HEK293T (cell line): ENCODE results near the gene C6orf120.

Experiments
- CTCF ChIA-PET: fragments of 350-600 bp; formaldehyde crosslinking; extraction: SDS; loops from one replicate; lab custom pipeline; 2021; ENCODE audit warnings: antibody characterized with exemption, inconsistent platforms; lab: Yijun Ruan, JAX
- POLR2A ChIA-PET: fragments of 350-600 bp; formaldehyde crosslinking; extraction: SDS; loops from one replicate; lab custom pipeline; 2020; ENCODE audit warnings: antibody characterized with exemption, inconsistent platforms; lab: Yijun Ruan, JAX
- DNase-seq: peaks from one replicate; pipeline ENCODE4 v3.0.0; 2012; ENCODE audit warnings: mixed read lengths; ENCODE audit errors: extremely low spot score
- ARNT ChIP-seq: fragments of 450-650 bp; IDR thresholded peaks from 2 replicates; pipeline ENCODE4 v1.6.1; 2017; ENCODE audit warnings: mild to moderate bottlenecking
- BHLHE40 ChIP-seq: fragments of 450-650 bp; IDR thresholded peaks from 2 replicates; pipeline ENCODE4 v1.6.1; 2016; ENCODE audit warnings: mild to moderate bottlenecking, moderate library complexity, borderline replicate concordance
- CTBP1 ChIP-seq: fragments of 450-650 bp; IDR thresholded peaks from 2 replicates; pipeline ENCODE4 v1.6.1; 2016; ENCODE audit warnings: borderline replicate concordance
- ELF4 ChIP-seq: fragments of 450-650 bp; IDR thresholded peaks from 2 replicates; pipeline ENCODE4 v1.6.1; 2017; ENCODE audit warnings: antibody characterized with exemption
- FOXA1 ChIP-seq: fragments of 450-650 bp; IDR thresholded peaks from 2 replicates; pipeline ENCODE4 v1.6.1; 2016; ENCODE audit warnings: mild to moderate bottlenecking
- FOXK2 ChIP-seq: fragments of 450-650 bp; IDR thresholded peaks from 2 replicates; pipeline ENCODE4 v1.6.1; 2016; ENCODE audit warnings: mild to moderate bottlenecking
- FOXM1 ChIP-seq: fragments of 450-650 bp; IDR thresholded peaks from 2 replicates; pipeline ENCODE4 v1.6.1; 2017; ENCODE audit warnings: mild to moderate bottlenecking, borderline replicate concordance
- HDGF ChIP-seq: fragments of 450-650 bp; IDR thresholded peaks from 2 replicates; pipeline ENCODE4 v1.6.1; 2017; ENCODE audit warnings: antibody characterized with exemption, borderline replicate concordance
- L3MBTL2 ChIP-seq: fragments of 450-650 bp; conservative IDR thresholded peaks from 2 replicates; pipeline ENCODE4 v1.6.1; 2016; ENCODE audit warnings: mild to moderate bottlenecking
- LEF1 ChIP-seq: fragments of 450-650 bp; IDR thresholded peaks from 2 replicates; pipeline ENCODE4 v1.6.1; 2017; ENCODE audit warnings: mild to moderate bottlenecking, borderline replicate concordance
- NFRKB ChIP-seq: fragments of 450-650 bp; IDR thresholded peaks from 2 replicates; pipeline ENCODE4 v1.6.1; 2016; ENCODE audit warnings: mild to moderate bottlenecking, moderate library complexity
- SP1 ChIP-seq: fragments of 450-650 bp; IDR thresholded peaks from 2 replicates; pipeline ENCODE4 v1.6.1; 2017
- SUZ12 ChIP-seq: fragments of 450-650 bp; IDR thresholded peaks from 2 replicates; pipeline ENCODE4 v1.6.1; 2016; ENCODE audit warnings: mild to moderate bottlenecking
- TARDBP ChIP-seq: fragments of 450-650 bp; IDR thresholded peaks from 2 replicates; pipeline ENCODE4 v1.6.1; 2016
- ZNF384 ChIP-seq: fragments of 450-650 bp; IDR thresholded peaks from 2 replicates; pipeline ENCODE4 v1.6.1; 2016
- TF ChIP-seq, protein P1 (sequence below): fragments of 450-650 bp; IDR thresholded peaks from 2 replicates; pipeline ENCODE4 v1.6.1; 2016

Gene C6orf120

DNA sequence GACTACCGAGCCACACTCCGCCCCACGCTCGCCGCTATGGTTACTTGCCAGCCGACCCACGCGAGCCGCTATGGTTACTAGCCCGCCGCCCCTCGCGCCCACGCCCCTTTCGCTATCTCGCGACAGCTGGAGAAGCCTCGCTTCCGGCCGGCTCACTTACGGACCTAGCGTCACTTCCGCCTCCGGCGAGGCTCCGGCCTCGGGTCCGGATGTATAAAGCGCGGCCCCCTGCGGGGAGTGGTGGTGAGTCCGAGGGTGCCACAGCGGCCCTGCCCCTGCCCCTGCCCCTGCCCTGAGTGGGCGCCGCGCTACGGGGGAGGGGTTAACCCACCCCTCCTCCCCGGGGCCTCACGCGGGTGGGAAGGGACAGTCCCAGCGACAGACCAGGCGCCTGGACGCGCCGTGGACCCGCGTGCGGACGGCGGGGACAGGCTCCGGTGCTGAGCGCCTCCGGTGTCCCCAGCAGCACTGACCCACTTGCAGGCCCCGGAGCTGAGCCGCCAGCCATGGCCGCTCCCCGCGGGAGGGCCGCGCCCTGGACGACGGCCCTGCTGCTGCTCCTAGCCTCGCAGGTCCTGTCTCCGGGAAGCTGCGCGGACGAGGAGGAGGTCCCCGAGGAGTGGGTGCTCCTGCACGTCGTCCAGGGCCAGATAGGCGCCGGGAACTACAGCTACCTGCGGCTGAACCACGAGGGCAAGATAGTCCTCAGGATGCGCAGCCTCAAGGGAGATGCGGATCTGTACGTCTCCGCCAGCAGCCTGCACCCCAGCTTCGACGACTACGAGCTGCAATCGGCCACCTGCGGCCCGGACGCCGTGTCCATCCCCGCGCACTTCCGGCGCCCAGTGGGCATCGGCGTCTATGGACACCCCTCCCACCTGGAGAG lies at the start of gene C6orf120, which contains the start of gene WDR27:
TSS of gene C6orf120 (plus strand) at position 173 of the 886 bp plus-strand sequence. CDS start at position 507, 334 bp downstream.
TSS of gene WDR27 (minus strand) at position 76 of the 886 bp plus-strand sequence. CDS start 13,024 bp downstream, outside the sequence.
- ChIA-PET POLR2A (interaction anchor here (1.5 to 3.6 kb wide), 9 partner anchors 8 to 588 kb away, joined by 4 to 21 read pairs (median 7); partner anchors contain the start of genes DLL1, DYNLT2, ERMARD and PHF10), CTCF (no interaction called here)
- DNase-seq = peak; percentile 98
- TF ChIP-seq TARDBP = no peak
- TF ChIP-seq HDGF = no peak
- TF ChIP-seq, protein P1, sequence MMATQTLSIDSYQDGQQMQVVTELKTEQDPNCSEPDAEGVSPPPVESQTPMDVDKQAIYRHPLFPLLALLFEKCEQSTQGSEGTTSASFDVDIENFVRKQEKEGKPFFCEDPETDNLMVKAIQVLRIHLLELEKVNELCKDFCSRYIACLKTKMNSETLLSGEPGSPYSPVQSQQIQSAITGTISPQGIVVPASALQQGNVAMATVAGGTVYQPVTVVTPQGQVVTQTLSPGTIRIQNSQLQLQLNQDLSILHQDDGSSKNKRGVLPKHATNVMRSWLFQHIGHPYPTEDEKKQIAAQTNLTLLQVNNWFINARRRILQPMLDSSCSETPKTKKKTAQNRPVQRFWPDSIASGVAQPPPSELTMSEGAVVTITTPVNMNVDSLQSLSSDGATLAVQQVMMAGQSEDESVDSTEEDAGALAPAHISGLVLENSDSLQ = 0 out of 2 replicates have a peak, but pooled peaks have one; percentile 7
- TF ChIP-seq SUZ12 = no peak
- no peak for TF ChIP-seq LEF1
- TF ChIP-seq ARNT = no peak
- 0 out of 2 replicates have a peak, but pooled peaks have one; percentile 54 for TF ChIP-seq ELF4
- no peak for TF ChIP-seq FOXK2
- no peak for TF ChIP-seq SP1
- TF ChIP-seq FOXM1 = no peak
- no peak for TF ChIP-seq NFRKB
- no peak for TF ChIP-seq ZNF384
- no peak for TF ChIP-seq BHLHE40
- TF ChIP-seq CTBP1 = no peak
- peak; percentile 77 for TF ChIP-seq L3MBTL2
- TF ChIP-seq FOXA1 = no peak

DNA sequence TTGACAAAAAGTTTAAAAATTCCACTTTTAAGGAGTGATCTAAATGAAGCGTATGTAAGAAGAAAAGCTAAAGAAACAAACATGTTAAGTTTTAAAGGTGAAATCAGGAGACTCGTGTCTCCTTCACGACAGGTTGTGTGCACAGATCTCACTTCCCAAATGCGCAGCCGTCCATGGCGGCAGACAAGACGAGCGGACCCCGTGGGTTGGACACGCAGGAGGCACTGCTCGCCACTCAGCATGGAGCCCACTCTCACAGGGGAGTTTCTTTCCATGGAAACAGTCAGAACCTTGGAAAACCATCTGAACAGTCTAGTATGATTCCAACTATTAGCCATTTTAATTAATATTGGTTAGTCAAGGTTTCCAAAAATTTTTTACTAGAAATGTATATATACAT lies 49.0 kb upstream of the C6orf120 start:
- ChIA-PET CTCF (no interaction called here), POLR2A (no interaction called here)
- TF ChIP-seq HDGF = no peak
- TF ChIP-seq LEF1 = no peak
- TF ChIP-seq, protein P1 = no peak
- TF ChIP-seq SP1 = no peak
- TF ChIP-seq TARDBP = no peak
- TF ChIP-seq ZNF384 = no peak
- TF ChIP-seq CTBP1 = no peak
- no peak for TF ChIP-seq ARNT
- TF ChIP-seq BHLHE40 = no peak
- no peak for TF ChIP-seq ELF4
- no peak for TF ChIP-seq SUZ12
- no peak for TF ChIP-seq FOXM1
- no peak for TF ChIP-seq NFRKB
- TF ChIP-seq FOXA1 = no peak

DNA sequence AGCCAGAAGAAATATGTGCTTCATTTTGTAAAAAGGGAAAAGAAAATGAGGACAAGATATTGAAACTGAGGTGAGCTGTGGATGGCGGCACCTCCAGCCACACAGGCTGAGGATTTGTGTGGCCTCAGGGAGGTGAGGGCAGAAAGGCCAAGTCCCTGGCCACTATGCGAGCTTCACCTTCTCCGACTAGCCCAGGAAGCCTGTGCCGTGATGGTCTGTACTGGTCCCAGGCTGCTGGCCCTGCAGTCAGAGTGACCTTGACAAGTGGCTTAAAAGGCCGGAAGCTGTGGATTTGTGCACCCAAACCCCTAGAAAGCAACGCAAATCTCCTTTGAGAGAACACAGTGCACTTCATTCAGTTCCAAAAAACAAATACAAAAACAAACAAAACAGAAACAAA lies 48.2 kb upstream of the C6orf120 start:
- no peak for DNase-seq
- POLR2A ChIA-PET = no interaction called here
- CTCF ChIA-PET = no interaction called here
- TF ChIP-seq BHLHE40 (no peak), HDGF (no peak), FOXA1 (no peak), LEF1 (no peak), TARDBP (no peak), L3MBTL2 (no peak), FOXK2 (no peak), FOXM1 (no peak), ELF4 (no peak), SUZ12 (no peak), ZNF384 (no peak), SP1 (no peak), CTBP1 (no peak), ARNT (no peak), NFRKB (no peak)
- TF ChIP-seq, protein P1 = no peak

More for the DNA sequence above, 49.0 kb upstream of the C6orf120 start:
- no peak for DNase-seq

DNA sequence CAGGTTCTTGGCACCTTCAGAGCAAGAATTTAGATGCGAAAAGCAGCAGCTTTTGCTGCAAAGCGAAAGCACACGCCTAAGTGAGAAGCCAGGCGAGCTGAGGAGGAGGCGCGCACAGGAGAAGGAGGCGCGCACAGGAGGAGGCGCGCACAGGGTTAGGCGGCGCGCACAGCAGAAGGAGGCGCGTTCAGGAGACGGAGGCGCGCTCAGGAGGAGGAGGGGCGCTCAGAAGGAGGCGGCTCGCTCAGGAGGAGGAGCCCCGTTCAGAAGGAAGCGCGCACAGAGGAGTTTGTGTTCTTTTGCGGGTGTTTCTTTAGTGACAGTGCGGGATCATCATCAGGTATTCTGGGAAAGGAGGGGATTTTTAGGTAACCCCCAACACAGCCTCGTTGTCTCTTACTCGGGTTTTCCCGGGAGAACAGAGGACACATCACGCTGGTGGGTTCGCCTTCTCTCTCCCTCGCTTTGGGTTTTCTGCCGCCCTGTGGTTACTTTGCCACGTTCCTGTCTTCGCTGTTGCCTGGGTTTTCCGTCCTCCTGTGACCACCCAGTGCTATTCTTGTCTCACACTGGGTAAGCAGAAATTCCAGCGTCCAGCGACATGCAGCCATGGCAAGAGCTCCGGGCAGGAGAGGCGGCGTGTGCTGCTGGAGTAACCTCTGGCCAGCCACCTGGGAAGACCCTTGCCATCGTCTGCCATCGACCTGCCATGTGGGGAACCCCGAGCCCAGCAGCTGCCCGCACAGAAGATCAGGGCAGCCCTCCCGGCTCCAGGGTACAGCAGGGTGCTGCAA lies 47.1 kb upstream of the C6orf120 start:
- no peak for TF ChIP-seq NFRKB
- no peak for DNase-seq
- POLR2A ChIA-PET = no interaction called here
- CTCF ChIA-PET = no interaction called here

DNA sequence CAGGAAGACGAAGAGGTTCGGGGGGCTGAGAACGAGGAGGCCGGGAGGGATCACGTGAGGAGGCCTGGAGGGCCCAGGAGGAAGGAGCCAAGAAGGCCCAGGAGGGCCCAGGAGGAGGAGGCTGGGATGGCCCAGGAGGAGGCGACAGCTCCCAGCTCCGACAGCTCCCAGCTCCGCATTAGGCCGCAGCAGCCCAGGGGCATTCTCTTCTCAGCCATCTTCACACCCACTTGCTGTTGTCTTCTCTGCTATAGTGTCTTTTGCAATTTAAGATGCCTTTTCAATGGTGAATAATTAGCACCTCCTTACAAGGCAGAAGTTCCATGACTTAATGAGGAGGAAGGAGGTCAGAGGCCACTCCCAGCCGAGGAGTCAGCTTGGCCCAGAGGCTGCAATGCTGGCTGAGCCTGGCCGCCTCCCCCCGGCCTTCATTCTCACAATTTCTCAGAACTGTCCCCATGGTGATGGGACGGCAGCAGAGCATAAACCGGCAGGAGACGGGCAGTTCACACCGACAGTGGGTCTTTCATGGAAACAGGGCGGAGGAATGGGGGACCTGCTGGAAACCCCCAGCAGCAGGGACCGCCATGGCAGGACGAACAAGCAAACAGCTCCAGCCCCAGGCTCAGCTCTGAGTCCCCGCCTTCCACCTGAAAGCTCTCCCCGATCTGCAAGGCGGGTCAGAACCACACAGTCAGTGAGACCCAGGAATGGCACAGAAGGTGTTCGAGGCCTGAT lies 45.2 kb upstream of the C6orf120 start:
- POLR2A ChIA-PET = no interaction called here
- DNase-seq = no peak
- CTCF ChIA-PET = no interaction called here
- TF ChIP-seq ZNF384 (no peak), ARNT (no peak), CTBP1 (no peak), TARDBP (no peak), NFRKB (no peak), SUZ12 (no peak), HDGF (no peak), FOXA1 (no peak), SP1 (no peak), FOXK2 (no peak), ELF4 (no peak), FOXM1 (no peak), LEF1 (no peak), BHLHE40 (no peak), L3MBTL2 (no peak)
- TF ChIP-seq, protein P1 = no peak
